ENCODE measurements around the gene TMEM138. TPM values are rescaled to one million over a fixed set of nuclear protein-coding genes. Genes with fewer than 3 reads are reported as not detected.

TMEM138 gene
- total and polyA plus RNA-seq, 2 of the 13 experiments (the other 11 are each of a cell fraction or from before 2014, with no cell fraction given), result 43.5 to 61.0 TPM

DNA sequence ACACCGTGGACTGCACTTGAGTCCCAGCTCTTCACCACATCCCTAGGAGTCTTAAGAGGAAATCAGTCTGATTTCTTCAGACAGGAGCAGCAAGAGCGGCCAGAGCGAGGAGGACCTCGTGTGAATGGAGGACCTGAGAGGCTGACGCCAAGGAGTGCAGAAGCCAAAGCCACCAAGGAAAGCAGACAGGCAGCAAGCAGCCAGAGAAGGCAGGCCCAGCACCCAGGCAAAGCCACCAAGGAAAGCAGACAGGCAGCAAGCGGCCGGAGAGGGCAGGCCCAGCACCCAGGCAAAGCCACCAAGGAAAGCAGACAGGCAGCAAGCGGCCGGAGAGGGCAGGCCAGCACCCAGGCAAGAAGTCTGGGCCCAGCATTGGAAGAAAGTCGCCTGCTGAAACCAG lies 12.3 kb upstream of the TMEM138 start (continued):
- TF ChIP-seq TBX2 (CRISPR knock-in tag; IDR thresholded peaks at IDR 0.05; ENCODE audit: borderline replicate concordance), result no peak
- TF ChIP-seq DZIP1 (CRISPR knock-in tag; IDR thresholded peaks at IDR 0.05), result no peak

DNA sequence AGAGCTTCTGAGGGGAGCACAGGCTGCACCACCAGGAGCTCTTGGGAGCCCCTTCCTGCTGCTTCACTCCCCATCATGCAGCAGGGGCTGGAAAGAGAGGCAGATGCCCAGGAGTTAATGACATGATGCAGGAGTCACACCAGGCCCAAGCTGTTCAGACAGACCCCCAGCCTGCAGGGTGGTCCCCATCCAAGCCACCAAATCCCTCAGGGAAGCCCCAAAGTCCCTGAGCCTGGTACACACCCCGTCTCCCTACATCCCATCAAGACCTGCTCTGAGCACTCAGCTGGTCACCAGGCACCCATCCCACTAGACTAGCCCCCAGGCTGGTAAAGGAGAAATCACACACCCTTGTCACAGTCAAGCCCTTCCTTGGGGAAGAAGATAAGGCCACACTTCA lies 11.8 kb upstream of the TMEM138 start:
- Histone ChIP-seq H3K4me2 (ENCODE audit: low read depth, low read length) (no peak overlapping the region), H3K9ac (ENCODE audit: insufficient read depth, low read depth, low read length) (no peak overlapping the region), H3K9me3 (ENCODE audit: low read length) (no peaks in the 10 kb centered on the region), H3K4me1 (ENCODE audit: insufficient read depth, low read length) (no peaks in the 10 kb centered on the region), H4K20me1 (ENCODE audit: insufficient read depth, low read length) (peaks cover 3% of the 10 kb centered on the region; the same call in 1 of the 2 replicates), H2AFZ (ENCODE audit: low read length) (no peak overlapping the region), H3K27me3 (ENCODE audit: control insufficient read depth in 1 of 2, insufficient read depth in 2 of 2, low read length in 2 of 2) (no peaks in the 10 kb centered on the region), H3K4me3 (replicated peaks in 1 of 3; ENCODE audit: insufficient read depth in 1 of 3, low read depth in 2 of 3, low read length in 3 of 3) (no peak overlapping the region), H3K36me3 (replicated peaks in 1 of 2; ENCODE audit: control insufficient read depth in 1 of 2, insufficient read depth in 2 of 2, low read length in 2 of 2) (peaks cover 19 to 22% of the 10 kb centered on the region in 2 experiments), H3K79me2 (ENCODE audit: insufficient read depth, low read length) (no peaks in the 10 kb centered on the region), H3K27ac (ENCODE audit: extremely low read length, insufficient read depth, low read length) (no peak overlapping the region)
- in situ Hi-C loops (cut with HindIII; ENCODE audit: extremely low pct_ligation_motif_present, low pct_unique_long_range_greater_than_20kb), result no loop called here
- CTCF ChIA-PET (ENCODE audit: low intra/inter-chr PET ratio, low total read pairs), result no interaction called here
- intact Hi-C loops (cut with micrococcal nuclease; ENCODE audit: unreplicated experiment), result no loop called here
- FAIRE-seq (no peak), DNase-seq (ENCODE audit: low spot score) (no peak), ATAC-seq (no peak; the same call in 2 of the 3 replicates)
- no CpG with 5 or more reads among the region's 1 CpG for WGBS (ENCODE audit: low lambda C conversion rate)
- BruUV-seq (replicated peaks), result no TSS peak
- POLR2A ChIA-PET, result interaction anchor here (3.0 kb wide), 1 partner anchor 12 kb away, joined by 26 read pairs; the partner anchor contains the start of genes CYB561A3 and TMEM138
- TF ChIP-seq ZFP90 (CRISPR knock-in tag; IDR thresholded peaks at IDR 0.05; ENCODE audit: borderline replicate concordance) (no peak), POLR2A (IDR thresholded peaks at IDR 0.05; ENCODE audit: insufficient read depth in 1 of 2, low read depth in 2 of 2, low read length in 2 of 2) (peak in 1 of 2 experiments; percentile 43; a peak in 1 of 4 replicates), TBX2 (CRISPR knock-in tag; IDR thresholded peaks at IDR 0.05; ENCODE audit: borderline replicate concordance) (no peak)
